CMK (cell line): ENCODE results near the gene TIAM2.

Experiments
- DNase-seq: peaks from one replicate; pipeline ENCODE4 v3.0.0-alpha.2; 2010; ENCODE audit warnings: low read depth

The TIAM2 gene

DNA sequence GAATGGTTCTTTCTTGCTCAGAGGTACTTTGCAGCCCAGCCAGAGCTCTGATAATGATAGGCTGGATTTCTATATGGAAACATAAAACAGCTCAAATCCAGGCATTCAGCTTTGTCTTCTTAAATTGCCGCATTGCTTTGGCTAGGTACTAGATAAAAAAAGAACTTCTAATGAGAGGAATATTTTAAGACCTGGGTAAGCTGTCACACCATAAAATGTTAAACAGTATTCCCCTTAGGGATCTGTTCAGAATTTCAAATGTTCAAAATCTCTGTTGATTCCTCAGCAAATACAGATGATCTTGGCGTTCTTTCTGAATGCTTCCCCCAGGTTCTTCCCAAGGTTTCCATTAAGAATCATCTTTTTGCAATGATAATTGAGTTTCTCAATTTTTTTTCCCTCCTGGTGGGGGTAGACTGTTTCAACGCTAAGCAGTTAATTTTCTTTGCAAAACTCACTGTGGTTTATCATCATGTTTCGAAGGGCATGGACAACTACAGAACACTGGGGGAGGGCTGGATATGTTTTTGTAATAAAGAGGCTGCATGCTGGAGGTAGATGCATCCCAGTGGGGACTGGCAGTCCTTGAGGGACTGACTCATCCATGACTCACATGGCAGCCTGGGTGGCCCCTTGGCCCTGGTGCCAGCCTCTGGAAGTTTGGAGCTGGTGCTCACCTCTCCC, 31.0 kb downstream of the TIAM2 start:
- no peak for DNase-seq

DNA sequence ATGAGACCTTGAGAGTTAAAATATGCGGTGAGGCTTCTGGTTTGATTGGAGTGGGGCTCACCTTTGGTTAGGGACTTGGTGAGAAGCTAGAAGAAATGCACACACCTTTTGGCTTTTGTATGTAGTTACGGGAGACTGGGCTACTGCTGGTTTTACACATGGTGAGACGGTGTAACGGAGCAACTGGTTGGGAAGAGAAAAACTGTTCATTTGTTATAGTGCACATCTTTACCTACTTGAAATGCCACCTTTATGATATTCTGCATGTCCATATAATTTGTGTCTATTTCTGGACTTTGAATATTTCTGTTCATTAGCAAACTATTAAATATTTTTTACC, 31.6 kb downstream of the TIAM2 start:
- DNase-seq = no peak

DNA sequence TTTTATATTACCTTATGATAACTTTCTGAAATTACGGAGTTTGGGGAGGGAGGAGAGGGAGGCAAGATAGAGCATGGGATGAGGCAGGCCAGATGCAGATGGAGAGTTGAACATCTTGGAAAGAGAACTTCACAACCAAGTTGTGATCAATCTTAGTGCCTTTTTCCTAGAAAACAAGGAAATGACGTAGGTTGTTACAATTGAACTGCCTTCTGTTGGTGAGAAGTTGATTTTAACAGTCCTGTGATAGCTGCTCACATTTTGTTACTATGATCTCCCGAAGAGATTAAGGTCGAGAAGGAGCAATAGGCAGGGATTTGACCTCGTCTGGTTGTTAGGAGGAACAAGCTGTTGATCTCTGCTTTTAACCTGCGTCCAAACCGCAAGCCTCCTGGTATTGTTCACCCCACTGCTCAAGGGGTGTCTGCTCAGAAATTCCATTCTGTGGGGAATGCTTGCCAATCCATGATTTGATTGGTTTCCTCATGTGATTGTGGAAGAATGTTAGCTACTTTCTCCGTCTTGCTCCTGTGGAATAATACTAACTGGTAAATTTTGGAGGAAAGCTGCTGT, 35.1 kb downstream of the TIAM2 start:
- no peak for DNase-seq

DNA sequence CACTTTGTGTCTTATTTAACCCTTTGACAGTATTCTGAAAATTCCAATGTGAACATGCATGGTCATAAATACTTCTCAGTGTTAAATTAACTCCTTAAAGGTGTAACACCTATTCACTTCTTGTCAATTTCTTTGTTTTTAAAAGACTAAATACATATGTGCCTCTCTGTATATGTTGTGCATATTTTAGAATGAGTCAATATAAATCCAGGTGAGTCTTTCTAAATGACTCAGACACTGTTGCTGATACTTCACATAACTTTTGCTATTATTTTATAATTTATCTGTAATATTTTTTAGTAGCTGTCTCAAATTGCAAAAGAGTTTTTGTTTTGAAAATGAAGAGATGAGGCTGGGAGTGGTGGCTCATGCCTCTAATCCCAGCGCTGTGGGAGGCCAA, 36.0 kb downstream of the TIAM2 start:
- DNase-seq = no peak

DNA sequence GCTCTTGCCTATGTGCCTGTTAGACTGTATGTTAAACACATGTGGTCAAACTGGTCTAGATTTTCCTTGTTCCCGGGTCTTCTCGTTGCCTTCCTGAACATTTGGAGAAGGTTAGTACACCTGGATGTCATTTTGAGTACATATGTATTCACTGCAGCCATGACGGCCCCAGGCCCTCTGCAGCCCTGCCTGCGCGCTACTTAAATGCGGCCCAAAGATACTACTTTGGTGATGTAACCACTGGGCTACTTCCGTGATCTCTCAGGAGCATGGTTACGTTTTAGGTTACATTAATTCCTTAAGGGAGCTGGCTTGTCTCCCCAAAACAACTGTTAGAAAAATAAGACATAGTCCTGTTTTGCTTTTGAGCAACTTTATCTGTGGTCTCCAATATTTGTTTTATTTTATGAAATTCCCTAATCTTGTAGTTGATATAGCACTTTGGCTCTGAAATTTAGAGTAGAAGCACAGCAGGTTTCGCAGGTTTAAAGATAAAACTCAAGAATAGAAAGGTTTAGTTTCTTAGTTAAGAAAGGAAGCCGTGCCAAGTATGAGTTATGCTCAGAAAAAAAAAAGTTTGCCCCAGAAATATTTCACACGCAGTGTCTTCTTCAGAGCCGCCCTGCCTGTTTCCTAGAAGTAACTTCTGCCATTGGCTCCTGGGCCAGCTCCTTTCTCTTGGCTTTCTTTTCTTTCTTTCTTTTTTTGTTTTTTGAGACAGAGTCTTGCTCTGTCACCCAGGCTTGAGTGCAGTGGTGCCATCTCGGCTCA, 38.1 kb downstream of the TIAM2 start:
- no peak for DNase-seq

DNA sequence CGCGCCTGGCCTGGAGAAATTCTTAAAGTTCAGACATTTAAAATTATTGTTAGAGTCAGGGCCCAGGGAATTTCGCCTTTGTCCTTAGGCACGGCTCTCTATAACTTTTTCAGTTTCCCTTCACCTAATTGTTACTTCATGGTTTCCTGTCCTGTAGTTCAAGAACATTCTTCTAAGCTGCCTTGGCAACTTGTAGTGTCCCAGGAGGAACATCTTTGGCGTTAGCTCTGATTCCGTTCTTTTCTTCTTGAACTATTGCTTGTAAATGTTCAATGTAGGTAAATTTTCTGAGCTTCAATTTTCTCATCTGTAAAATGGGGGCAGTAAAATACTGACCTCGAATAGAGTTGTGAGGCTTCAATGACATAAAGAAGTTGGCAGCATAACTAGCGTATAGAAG, 41.8 kb downstream of the TIAM2 start:
- no peak for DNase-seq

DNA sequence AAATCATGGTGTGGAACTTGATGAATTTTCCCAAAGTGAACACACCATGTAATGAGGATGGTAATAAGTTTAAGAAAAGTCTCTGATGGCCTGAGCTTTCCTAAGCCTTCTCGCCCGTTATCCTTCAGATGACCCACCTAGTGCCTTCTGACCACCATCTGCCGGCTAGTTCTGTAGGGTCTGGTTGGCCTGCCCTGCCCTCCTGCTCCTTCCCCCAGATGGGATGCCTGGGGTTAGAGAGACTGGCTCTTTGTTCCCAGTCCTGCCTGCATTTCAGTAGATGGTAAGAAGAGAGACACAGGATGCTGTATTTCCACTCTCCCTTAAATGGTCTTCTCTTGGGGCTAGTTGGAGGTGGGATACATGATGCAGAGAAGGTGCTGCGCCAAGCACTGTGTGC, 43.0 kb downstream of the TIAM2 start:
- DNase-seq = no peak

DNA sequence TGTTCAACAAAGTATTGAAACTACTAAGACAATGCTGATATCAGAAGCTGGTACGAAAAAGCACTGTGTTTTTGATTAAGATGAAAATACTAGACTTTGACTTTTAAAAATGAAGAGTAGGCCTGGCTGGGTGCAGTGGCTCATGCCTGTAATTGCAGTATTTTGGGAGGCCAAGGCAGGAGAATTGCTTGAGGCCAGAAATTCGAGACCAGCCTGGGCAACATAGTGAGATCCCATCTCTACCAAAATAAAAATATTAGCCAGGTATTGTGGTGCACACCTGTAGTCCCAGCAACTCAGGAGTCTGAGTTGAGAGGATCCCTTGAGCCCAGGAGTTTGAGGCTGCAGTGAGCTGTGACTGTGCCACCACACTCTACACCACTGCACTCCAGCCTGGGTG, 43.4 kb downstream of the TIAM2 start:
- DNase-seq = no peak

DNA sequence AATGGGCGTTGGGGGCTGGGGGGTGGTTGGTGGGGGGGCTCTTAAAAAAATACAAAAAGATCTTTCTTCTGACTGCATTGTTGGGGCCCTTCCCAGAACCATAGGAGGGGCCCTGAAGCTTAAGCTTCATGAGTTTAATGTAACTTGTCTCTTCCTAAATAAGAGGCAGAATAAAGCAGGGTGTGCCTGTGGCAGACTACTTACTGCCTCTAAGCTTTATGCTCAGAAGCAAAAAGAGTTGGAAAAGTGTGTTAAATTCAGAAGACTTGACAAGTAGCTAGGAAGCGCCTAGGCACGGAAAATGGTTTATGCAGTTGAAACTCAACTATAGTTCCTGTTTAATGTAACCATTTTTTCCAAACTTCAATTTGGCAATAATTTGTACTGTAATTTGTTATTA, 44.5 kb downstream of the TIAM2 start:
- no peak for DNase-seq

DNA sequence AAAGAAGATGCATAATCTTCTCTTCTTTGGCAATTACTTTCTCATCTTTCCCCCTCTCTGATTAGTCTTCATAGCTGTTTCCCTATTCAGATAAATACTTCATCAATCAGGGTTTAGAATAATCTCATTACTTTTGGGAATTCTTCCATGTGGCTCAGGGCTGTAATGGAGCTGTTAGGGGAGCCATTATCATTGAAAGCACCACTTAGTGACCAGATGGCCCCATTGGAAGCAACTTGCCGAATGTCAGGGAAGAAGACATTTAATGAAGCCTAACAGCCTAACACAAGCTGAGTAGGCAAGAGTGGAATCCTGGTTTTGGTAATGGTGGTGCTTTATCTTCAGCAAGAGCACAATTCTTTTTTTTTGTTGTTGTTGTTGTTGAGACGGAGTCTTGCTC, 45.0 kb downstream of the TIAM2 start:
- no peak for DNase-seq

DNA sequence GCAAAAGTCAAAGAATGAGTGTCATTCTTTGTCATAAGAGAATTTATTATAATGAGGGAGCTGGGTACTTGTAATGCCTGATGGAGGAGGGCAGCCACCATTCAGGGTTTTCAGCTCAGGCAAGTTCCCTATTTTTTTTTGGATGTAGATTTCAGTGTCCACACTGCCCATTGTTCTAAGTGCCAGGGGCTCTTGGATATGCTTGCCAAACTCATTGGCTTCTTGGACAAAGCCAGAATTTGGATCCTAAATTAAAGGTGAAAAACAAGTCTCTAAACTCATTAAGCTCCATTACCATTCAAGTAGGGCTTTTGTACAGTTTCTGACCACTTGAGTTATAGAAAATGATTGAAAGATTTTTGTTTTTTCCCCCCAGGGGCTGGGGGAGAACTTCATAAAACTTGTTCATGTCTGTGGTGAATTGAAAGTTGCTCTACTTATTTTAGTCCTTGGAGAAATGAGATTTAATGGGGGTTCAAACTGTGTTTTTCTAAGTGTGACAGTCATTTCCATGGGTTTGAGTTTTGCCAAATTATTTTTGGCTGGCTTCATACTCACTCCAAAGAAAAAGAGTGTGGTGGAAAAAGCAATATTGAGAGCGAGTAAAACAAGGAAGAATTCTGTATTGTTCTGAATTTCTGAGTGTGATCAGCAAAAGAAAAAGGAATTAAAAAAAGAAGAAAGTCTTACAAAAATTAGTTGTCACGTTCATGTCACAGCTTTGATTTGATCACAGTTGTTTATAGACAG, 46.0 kb downstream of the TIAM2 start:
- no peak for DNase-seq

DNA sequence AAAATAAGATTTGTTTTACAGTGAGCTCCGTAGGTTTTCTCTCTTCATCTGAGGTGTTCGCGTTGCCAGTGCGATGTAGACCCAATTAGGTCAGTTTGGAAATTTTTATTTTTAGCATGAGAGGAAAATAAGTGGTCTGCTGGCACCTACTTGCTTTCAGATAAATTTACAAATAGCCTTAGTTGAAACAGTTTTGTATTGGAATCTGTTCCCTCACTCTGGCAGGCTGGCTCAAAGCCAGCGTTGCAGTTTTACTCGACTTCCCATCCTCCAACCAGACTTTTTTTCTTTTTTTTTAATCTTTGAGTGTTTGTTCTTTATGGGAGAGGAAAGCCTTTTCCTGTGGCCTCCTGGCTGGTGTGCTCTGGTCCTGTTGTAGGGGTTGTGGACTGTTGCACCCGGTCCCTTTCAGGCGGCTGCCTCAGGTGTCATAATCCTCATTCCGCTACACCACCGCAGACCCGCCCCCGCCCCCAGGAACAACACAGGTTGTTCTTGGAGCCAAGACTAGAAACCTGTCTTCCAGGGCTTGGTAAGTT, 46.7 kb downstream of the TIAM2 start:
- DNase-seq = no peak

DNA sequence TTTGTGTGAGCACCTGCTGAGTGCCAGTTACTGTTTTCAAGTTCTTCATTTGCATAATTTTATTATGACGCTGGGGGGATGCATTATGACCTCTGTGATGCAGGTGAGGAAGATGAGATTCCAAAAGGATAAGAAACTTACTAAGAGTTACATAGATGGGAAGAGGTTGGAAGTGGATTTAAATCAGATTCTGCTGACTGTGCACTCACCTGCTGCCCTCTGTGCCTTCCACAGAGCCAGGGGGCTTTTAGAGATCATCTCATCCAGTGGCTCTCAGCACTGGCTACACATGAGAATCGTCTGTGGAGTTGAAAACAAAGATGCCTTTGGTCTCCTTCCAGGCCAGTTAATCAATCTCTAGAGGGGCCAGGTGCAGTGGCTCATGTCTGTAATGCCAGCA, 47.9 kb downstream of the TIAM2 start:
- DNase-seq = no peak

DNA sequence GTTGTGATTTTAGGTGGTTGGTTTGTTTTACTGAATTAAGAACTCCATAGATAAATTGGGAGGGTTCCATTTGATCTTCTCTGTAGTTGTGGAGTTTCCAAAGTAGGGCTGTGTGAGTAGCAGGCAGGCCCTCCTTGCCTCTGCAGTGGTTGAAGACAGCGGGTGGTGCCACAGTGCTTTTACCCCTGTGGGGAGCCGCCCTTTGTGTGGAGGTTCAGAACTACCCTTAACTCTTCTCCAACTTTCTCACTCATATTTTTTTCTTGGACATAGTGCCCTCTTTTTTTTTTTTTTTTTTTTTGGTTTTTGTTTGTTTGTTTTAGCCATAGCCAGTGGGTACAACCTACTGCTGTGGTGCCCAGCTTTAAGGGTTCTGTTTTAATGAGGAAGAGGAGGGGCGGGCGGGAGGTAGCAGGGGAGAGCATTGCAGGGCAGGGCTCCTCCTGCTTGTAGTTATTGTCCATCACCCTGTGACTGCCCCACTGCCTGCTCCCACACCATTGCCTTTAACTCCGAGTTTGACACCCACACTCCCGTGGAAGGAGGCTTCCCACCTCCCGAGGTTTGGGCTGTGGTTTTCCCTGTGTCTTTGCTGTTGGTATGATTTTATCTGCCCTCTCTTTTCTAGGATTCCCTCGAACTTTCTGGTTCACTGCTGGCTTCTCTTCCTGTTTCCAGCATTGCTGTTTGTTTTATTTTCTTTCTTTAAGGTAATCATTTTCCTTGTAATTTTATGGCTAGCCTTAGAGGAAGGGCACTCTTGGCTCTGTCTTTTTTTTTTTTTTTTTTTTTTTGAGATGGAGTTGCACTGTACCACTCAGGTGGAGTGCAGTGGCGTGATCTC, 50.7 kb downstream of the TIAM2 start:
- DNase-seq = no peak

DNA sequence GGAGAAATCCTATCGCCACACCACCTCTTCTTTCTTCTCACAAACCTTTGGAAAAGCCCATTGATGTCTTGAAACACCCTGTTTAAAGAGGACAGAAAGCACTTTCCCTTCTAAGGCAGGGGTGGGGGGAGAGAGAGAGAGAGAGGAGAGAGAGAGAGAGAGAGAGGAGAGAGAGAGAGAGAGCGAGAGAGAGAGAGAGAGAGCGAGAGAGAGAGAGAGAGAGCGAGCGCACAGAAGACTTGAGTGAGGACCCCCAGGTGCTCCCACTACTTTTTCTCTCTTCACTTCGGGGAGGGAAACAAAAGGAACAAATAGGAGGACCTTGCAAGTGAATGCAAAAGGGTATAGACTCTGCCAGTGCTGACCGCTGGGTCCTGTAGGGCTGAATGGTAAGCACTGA, 52.4 kb downstream of the TIAM2 start:
- no peak for DNase-seq

DNA sequence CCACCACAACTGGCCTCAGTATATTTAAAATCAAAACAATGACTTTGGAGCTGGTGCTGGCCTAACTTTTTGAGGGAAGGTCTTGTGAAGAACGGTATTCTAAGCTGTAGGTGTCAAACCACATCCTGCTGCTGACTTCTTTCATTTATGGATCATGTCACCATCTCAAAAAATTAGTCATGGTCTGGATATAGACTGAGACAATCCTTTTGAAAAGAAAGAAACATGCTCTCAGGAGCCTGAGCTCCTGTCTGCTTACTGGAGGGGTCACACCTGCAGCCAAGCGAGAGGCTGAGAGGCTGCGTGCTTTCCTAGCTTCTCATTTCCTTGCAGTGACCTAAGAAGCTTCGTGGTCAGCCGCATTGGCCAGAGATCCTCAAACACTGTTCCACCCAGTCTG, 55.2 kb downstream of the TIAM2 start:
- no peak for DNase-seq

DNA sequence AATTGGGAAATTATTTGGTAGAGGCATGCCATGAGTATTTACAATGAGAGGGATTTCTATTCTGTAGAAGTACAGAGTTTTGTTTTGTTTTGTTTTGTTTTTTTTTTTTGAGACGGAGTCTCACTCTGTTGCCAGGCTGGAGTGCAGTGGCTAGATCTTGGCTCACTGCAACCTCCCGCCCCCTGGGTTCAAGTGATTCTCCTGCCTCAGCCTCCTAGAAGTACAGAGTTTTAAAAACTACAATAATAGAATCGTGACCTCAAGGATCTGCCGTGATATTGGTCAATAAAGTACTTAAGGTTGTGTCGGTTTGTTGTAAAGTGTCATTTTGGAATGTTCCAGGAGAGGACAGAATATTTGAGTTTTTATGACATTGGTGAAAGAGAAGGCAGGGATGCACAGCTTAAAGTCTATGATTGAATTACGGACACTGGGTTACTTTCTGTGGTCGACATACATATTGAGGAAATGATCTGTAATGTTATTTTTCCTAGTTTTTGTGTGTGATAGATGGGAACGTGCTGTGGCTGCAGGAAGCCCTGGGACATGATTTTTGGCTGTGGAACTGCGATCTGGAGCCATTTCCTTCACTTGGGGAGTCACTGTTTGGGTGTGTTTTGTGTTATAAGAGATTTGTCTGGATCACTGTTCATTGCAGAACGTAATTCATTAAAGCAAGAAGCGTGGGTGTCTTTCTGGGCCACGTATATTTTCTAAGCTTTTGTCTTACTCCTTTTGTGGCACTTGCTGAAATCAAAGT, 59.6 kb downstream of the TIAM2 start:
- no peak for DNase-seq

DNA sequence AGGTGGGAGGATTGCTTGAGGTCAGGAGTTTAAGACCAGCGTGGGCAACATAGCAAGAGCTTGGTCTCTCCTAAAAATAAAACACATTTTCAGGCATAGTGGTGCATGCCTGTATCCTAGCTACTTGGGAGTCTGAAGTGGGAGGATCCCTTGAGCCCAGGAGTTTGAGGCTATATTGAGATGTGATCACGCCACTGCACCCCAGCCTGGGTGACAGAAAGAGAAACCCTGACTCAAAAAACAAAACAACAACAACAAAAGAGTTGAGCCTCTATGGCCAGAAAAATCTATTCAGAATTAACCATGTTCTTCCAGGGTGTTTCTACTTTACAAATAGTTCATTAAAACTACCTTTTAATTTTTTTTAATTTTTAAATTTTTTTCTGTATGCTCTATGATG, 60.6 kb downstream of the TIAM2 start:
- DNase-seq = no peak

DNA sequence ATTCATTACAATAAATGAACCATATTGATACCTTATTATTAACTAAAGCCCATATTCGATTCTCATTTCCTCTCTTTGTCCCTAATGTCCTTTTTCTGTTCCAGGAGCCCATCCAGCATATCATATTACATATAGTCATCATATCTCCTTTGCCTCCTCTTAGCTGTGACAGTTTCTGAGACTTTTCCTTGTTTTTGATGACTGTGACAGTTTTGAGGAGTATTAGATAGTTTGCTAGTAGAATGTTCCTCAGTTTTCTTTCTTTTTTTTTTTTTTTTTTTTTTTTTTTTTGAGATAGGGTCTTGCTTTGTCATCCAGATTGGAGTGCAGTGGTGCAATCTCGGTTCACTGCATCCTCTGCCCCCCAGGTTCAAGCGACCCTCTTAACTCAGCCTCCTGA, 61.6 kb downstream of the TIAM2 start:
- no peak for DNase-seq

DNA sequence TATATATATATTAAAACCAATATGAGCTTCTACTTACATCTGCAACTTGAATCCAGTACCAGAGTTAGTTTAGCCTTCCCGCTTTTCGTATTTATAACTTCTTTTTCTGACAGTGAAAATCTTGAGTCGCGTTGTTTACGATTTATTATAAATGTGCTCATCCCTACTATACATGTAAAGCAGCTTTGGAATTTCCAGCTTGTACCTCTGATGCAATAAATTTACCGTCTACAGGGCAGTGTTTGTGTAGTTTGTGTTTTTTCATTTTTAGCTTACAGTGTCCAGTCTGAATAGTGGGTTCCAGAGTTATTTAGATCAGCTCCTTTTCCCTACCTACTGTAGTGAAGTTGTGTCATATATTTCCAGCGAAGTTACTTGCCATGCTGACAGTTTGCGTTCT, 66.3 kb downstream of the TIAM2 start:
- no peak for DNase-seq

DNA sequence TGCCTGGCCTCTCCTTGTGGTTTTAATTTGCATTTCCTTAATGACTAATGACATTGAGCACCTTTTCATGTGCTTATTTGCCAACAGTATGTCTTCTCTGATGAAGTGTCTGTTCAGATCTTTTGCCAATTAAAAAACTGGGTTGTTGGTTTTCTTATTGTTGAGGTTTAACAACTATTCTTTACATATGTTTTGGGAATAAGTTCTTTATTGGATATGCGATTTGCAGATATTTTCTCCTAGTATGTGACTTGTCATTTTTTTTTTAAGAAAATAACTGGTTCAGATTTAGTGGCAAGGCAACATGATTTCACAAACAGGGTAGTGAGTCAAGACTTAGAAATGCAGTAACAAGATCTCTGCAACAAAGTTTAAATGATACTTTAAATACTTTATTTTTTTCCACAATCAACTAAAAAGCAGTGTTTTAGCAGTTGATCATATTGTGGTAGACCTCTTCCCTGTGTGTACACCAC, 67.8 kb downstream of the TIAM2 start:
- DNase-seq = no peak
